Measurements from ENCODE around the gene CEP57.
"Not testable (repeated sequence)": the region's sequence is repeated elsewhere in the genome, so short reads cannot be mapped to it uniquely, and the experiment has no call there.

CEP57 gene

DNA sequence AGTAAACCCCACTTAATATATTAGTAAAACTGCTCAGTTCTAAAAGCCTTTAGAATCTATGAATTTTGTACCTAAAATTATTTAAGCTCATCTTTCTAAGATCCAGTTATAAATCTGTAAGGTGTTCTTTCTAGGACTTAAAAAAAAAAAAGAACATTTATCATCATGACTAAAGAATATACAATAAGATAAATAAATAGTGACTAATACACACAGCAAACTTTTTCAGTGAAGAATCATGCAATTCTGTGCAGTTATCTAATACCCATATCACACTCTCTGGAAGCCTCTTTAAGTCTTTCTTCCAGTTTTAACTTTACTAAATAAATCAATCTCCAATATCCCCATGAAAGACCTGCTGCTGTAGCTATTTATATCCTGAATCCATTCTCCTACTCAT, 59.8 kb downstream of the CEP57 start:
- in situ Hi-C loops (cut with MboI; ENCODE audit: low sequenced_read_pairs): no loop called here

GRCh38 chr11:95853138-95853537, 62.8 kb downstream of the CEP57 start:
- in situ Hi-C loops (cut with MboI; ENCODE audit: low sequenced_read_pairs): no loop called here

DNA sequence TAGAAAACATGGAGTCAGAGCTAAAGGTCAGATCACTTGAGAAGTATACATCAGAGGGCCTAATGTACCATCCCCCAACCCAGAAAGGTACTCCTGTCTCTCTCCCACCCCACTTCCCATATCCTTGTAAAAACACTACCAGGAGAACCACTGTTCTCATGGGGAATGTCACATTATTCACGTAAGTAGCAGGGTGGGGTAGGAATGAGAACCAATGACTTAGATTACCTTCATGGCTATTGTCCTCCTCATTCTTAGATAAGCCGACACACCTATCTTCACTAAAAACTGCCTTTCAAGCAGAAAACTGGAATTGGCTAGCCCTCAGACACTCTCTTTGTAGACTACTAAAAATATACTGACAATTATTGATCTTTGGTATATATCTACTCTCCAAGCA, 63.6 kb downstream of the CEP57 start:
- in situ Hi-C loops (cut with MboI; ENCODE audit: low sequenced_read_pairs): no loop called here

DNA sequence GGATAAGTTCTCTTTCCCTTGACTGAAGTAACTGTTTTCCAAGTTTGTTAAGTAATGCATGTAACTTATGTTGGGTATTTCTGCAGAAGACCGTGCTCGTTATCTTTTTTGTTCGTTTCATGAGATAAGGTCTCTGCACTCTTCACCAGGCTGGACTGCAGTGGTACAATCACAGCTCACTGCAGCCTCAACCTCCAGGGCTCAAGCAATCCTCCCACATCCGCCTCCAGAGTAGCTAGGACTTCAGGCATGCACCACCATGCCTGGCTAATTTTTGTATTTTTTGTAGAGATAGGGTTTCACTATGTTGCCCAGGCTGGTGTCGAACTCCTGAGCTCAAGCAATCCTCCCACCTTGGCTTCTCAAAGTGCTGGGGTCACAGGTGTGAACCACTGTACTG, 64.1 kb downstream of the CEP57 start:
- in situ Hi-C loops (cut with MboI; ENCODE audit: low sequenced_read_pairs): not testable (repeated sequence)

DNA sequence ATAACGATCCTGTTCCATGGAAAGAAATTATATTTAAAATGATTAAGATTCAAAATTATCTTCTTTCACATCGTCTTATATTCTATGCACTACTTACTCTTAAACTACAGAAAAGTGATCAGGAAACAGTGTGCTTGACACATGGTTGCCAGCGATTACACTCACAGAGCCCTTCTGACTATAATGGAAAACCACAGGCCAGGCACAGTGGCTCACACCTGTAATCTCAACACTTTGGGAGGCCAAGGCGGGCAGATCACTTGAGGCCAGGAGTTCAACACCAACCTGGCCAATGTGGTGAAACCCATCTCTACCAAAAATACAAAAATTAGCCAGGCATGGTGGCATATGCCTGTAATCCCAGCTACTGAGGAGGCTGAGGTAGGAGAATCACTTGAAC, 69.7 kb downstream of the CEP57 start:
- in situ Hi-C loops (cut with MboI; ENCODE audit: low sequenced_read_pairs): not testable (repeated sequence)

DNA sequence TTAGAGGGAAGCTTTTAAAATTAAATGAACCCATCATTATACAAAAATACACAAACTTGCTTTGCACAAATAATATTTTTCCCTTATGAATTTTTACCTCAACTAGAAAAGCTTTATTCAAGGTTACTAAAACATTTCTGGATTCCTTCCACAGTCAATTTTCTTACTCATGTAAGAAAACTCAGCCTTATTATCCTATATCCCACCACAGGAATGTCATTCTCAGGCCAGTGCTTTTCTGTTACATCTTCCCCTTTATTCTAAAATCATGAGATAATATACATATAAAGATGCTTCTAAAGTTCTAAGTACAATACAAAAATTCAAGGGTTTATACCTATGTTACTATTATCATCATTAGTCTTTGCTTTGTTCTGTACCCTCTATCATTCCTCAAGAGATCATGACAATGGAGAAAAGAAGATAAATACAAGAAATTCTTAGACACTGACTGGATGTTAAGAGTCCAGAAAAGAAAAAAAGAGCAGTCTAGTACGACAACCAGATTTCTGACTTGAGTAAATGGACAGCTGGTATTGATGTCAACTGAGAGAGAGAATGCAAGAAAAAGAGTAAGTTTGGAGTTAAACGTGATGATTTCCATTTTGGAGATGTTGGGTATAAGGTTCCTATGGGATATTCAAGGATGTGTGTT, 73.3 kb downstream of the CEP57 start:
- in situ Hi-C loops (cut with MboI; ENCODE audit: low sequenced_read_pairs): no loop called here

GRCh38 chr11:95867105-95867504, 76.8 kb downstream of the CEP57 start:
- in situ Hi-C loops (cut with MboI; ENCODE audit: low sequenced_read_pairs): no loop called here

GRCh38 chr11:95870877-95871276, 80.6 kb downstream of the CEP57 start:
- in situ Hi-C loops (cut with MboI; ENCODE audit: low sequenced_read_pairs): not testable (repeated sequence)

GRCh38 chr11:95877291-95877690, 87.0 kb downstream of the CEP57 start:
- in situ Hi-C loops (cut with MboI; ENCODE audit: low sequenced_read_pairs): no loop called here
